Liver (tissue), 3 donors: ENCODE data around the gene SPIRE2.
"Not testable (repeated sequence)": the region's sequence is repeated elsewhere in the genome, so short reads cannot be mapped to it uniquely, and the experiment has no call there.

Source experiments
- CTCF ChIP-seq: fragments of 150-350 bp; IDR thresholded peaks from 2 replicates; pipeline ENCODE4 v1.5.1; 2017; ENCODE audit warnings: improper control_type of control experiment, low read depth, low read length; ENCODE audit not compliant: missing input control
- GABPA ChIP-seq, 2 donors: IDR thresholded peaks in 1 of 2; conservative IDR thresholded peaks in 1 of 2; 2 replicates each; pipeline ENCODE4 v1.6.1; 2016; ENCODE audit warnings: antibody characterized with exemption in 2 of 2, mild to moderate bottlenecking in 1 of 2, moderate library complexity in 1 of 2
- MAX ChIP-seq: IDR thresholded peaks from 2 replicates; pipeline ENCODE4 v1.6.1; 2016; ENCODE audit warnings: antibody characterized with exemption
- YY1 ChIP-seq: IDR thresholded peaks from 2 replicates; pipeline ENCODE4 v1.6.1; 2016; ENCODE audit warnings: antibody characterized with exemption, mild to moderate bottlenecking
- donor health status: healthy.
- donor health status: healthy.

GRCh38 chr16:89879123-89879522 is 50.8 kb downstream of the SPIRE2 start:
- TF ChIP-seq CTCF; GABPA (IDR thresholded peaks at IDR 0.05 in 1 of 2, conservative IDR thresholded peaks at IDR 0.05 in 1 of 2); YY1; MAX: not testable (repeated sequence)
